Stimulated activated CD8-positive, alpha-beta memory T cell treated with anti-CD3 and anti-CD28 coated beads, Interleukin-2, amount 100 ng/mL, for 48 hours (primary cell): Measurements from ENCODE around the gene ZNF841.
"Not testable (repeated sequence)": the region's sequence is repeated elsewhere in the genome, so short reads cannot be mapped to it uniquely, and the experiment has no call there.

ENCODE experiments used
- DNase-seq, 2 donors: peaks; one replicate each; pipeline ENCODE4 v3.0.0-alpha.2; 2020; ENCODE audit warnings: low read depth in 2 of 2

ZNF841 gene

GRCh38 chr19:52095172-52096014, at the start of gene ZNF841:
Gene ZNF841, minus strand, starts transcription at chr19:52095765. Its CDS starts 10,964 bp downstream, at chr19:52084801.
- peak; percentile 71 to 86 for DNase-seq

- no peak for DNase-seq
Observed at GRCh38 chr19:52142001-52142595, 46.5 kb upstream of the ZNF841 start.

- DNase-seq = no peak
Observed at GRCh38 chr19:52141203-52141602, 45.6 kb upstream of the ZNF841 start.

DNA sequence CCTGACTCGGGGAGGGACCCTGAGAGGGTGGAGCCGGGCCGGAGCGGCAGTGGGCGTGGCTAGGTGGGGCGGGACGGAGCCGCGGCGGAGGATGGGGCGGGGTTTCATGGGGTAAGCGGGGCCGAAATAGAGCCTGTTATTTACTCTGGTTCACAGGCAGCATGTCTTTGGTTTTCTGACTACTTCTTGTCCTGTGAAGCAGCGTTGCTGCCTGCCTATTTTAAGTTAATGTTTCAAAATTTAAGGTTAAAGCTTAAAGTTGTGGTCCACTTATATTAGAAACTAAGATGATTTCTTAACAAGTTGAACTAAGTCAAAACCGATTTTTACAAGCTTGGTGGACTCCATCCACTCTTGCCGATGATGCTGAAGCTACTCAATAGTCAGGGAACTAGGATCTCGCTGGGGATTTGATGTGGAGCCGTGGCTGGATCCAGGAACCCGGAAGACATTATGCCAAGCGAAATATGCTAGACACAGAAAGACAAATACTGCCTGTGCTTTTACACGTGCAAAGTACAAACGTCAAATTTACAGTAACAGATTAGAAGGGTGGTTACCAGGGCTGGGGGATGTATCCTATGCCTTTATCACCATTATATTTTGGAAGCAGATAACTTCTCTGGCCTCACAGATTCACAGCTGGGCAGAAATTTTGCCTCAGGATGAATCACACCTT, 44.6 kb upstream of the ZNF841 start:
- DNase-seq = peak in 1 of 2 donors; percentile 96

DNA sequence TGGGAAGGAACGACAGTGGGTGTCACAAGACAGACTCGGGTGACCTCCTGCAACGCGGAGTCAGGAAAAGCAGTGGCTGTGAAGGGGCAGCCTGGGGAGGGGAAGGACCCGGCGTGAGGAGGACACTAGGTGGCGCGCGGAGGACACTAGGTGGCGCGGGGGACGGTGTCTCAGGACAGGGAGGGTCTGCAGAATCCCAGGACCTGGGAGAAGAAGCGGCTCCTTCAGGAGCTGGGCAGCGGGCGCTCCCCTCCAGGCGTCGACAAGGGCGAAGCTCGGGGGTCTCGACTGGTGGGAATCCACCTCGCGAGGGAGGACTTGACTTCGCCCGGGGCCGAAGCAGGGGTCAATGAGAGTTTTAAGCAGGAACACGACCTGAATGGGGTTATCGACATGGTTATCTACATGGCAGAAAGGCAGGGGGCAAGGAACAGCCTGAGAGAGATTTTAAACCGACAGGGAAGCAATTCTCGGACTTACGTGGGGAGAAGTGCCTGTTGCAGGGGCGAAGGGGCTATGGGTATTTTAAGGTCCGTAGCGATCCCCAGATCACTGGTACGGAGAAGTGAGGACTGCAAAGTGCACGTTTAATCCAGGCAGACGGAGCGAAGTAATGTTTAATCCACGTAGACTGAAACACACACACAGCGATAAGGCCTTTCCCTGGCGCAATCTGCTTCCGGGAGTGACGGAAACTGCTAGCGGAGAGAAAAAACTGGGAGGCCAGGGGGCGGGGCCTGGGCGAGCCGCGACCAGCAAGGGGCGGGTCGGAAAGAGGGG, 43.9 kb upstream of the ZNF841 start, which contains the start of gene ZNF616:
TSS of gene ZNF616 (minus strand) at position 687 of the 780 bp plus-strand sequence. CDS start 9,426 bp downstream, outside the sequence.
- DNase-seq = peak; percentile 73 to 94

DNA sequence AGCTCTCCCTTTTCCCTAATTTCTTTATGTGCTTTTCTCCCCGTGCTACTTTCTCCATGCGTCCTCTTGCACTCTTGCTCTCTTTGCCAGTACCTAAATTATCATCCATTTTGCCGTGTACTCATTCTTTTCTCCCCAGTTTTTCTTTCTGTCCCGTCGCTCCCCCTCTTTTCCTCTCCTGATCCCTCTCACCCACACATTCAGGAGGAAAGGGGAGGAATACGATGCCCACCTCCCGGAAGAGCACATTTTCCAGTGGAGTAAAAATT, 43.4 kb upstream of the ZNF841 start:
- no peak for DNase-seq

DNA sequence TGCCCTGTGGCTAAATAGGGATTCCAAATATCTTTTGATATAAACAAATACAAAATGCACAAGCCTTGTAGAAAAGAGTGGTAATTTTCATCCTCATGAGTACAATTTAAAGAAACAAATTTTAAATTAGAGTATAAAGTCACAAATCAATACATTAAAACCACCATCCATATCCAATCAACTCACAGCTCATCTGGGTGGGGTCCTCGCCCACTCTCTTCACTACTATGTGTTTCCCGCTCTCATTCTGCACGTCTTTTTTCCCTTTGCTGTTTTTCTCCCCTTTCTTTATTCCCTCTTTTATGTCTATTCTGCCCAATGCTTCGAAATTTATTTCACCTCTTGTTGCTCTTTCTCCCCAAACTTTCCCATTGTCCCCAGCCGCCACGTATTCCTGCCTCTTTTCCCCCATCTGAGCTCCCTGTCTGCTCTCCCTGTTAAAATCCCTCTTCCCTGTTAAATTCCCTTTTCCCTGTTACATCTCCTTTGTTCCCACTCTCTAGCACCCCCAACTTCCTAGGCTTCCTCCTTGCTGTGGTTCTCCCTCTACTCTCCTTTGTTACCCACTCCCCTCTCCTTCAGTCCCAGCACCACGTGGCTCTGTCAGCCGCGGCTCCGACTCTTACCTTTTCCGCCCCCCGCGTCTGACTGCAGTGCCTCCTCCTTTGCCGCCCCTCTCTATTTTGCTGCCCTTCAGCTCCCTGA, 42.9 kb upstream of the ZNF841 start:
- peak; percentile 4 to 13 for DNase-seq

- DNase-seq = no peak
Observed at GRCh38 chr19:52120286-52120685, 24.7 kb upstream of the ZNF841 start.

DNA sequence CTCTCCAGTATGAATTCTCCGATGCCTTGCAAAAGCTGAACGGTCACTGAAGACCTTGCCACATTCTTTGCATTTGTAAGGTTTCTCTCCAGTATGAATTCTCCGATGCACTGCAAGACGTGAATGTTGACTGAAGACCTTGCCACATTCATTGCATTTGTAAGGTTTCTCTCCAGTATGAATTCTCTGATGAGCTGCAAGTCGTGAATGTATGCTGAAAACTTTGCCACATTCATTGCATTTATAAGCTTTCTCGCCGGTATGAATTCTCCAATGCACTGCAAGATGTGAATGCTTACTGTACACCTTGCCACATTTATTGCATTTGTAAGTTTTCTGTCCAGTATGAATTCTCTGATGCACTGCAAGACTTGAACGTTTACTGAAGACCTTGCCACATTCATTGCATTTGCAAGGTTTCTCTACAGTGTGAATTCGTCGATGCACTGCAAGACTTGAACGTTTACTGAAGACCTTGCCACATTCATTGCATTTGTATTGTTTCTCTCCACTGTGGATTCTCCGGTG, 20.0 kb upstream of the ZNF841 start:
- DNase-seq = no peak

DNA sequence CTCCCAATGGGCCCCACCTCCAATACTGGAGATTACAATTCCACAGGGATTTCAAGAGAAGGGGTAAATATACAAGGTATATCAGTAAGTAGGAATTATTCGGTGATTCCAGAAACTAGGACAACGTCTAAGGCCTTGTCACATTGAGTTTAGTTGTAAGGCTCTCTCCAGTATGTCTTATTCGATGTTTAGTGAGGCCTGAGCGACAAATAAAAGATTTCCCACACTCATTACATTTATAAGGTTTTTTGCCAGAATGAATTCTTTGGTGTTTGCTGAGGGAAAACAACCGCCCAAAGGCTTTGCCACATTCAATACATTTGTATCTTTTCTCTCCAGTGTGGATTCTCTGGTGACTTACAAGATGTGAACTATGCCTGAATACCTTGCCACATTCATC, 19.1 kb upstream of the ZNF841 start:
- no peak for DNase-seq

DNA sequence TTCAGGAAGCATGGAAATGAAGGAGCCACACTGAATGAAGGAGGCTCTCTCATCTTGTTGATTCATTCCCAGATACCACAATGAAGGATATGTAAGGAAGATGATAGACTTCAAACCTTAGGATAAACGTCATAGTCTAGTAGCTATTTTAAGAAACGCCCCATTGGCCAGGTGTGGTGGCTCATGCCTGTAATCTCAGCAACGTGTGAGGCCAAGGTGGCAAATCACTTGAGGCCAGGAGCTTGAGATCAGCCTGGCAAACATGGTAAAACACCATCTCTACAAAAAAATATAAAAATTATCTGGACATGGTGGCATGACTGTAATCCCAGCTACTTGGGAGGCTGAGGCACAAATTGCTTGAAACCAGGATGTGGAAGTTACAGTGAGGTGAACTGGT, 17.1 kb upstream of the ZNF841 start:
- DNase-seq = no peak

DNA sequence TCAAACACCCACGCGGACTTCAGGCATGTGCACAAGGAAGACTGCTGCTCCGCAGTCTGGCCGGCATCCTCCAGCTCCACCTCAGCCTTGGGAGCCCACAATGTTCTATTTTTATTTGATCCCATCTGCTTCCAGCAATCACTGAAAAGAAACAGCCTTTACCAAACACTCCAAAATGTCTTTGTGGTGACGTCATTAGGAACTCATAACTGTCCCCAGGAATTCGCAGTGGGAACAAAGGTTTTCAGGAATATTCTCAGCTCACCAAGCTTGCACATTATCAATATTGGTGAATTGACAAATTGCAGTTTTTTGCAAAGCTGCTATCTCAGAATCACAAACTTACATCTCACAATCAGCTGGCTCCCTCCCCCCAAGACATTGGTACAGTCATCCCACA, 15.2 kb upstream of the ZNF841 start:
- no peak for DNase-seq

GRCh38 chr19:52102782-52103181, 7.2 kb upstream of the ZNF841 start:
- no peak for DNase-seq

DNA sequence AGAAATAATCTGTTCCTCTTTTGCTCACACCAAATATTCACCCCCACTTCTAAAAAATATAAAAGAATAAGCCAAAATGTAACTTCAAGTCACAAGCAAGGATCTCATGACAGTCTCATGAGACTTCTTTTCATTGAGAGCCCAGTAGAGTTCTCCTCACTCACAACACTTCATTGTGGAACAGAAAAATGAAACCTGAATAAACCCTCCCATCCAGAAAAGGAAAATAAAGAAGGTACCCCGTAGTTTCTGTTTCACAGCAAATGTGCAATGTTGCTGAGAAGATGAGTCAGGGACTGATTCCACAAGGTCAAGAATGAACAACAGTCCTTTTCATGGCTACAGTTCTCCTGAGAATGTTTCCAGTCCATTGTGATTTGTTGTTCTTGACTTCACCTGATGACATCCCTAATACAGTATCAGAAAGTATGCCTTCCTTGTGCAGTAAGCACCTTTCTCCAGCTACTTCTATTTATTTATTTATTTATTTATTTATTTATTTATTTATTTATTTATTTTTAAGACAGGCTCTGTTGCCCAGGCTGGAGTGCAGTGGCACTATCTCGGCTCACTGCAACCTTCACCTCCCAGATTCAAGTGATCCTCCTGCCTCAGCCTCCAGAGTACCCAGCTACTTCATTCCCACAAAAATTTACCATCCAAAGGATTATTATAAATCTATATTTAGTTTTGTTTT, 6.4 kb upstream of the ZNF841 start:
- no peak for DNase-seq

DNA sequence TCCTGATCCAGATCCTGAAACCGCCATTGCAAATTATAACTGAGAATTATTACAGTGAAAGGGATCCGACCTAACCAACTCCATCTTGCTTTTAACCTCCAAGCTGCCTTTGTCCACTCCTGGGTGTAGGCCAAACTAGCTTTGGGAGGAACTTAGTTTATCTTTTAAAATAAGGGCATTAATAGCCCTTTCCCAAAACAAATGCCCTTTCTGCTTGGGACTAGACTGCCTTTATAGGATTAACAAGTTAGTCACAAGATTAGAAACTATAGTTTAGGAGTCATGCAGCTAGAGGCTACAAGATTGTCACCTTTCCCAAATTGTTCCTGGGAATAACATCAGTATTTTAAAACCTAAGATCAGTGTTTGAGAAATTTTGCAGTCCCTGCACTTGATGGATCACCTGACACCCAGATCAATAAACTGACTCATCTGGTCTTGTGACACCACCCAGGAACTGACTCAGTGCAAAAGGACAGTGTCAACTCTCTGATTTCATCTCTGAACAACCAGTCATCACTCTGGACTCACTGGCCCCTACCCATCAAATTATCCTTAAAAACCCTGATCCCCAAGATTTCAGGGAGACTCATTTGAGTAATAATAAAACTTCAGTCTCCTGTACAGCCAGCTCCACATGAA, 4.1 kb upstream of the ZNF841 start:
- no peak for DNase-seq

DNA sequence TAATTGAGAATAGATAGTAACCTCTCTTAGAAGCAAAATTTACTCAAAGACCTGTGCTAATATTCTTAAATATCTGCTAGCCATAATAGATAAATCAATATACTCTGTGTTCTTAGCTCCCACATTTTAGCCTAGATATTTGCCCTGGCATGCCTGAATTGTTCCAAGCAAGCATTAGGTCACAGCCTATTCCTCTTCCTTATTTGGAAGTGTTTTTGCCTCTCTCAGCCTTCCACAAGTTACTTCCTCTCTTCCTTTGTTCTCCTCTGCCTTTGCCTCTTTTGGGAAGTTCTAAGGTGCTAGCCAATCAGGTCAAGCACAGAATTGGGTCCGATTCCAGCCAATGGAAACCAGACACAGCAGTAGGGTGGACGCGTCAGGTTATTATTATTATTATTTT, 851 bp upstream of the ZNF841 start:
- not testable (repeated sequence) for DNase-seq

GRCh38 chr19:52094526-52095130, 937 bp downstream of the ZNF841 start:
- no peak for DNase-seq

- no peak for DNase-seq
Observed at GRCh38 chr19:52086481-52086880, 9.1 kb downstream of the ZNF841 start.

DNA sequence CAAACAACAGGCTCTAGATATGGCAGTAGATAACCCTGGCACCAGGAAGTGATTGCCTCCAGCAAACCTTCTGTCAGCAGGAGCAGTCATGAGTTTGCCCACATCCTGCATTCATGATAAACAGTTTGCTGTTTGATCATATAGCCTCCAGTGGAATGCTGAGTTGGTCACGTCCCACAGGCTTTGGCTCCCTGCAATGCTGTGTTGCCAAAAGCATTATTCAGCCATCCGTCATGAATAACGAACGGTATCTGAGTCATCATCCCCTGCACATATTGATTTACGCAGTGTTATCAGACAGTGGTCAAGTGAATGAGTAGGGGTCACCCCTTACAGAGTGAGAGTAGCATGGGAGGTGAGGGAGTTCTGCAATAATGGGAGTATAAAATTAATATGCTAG, 25.1 kb downstream of the ZNF841 start:
- DNase-seq = no peak

DNA sequence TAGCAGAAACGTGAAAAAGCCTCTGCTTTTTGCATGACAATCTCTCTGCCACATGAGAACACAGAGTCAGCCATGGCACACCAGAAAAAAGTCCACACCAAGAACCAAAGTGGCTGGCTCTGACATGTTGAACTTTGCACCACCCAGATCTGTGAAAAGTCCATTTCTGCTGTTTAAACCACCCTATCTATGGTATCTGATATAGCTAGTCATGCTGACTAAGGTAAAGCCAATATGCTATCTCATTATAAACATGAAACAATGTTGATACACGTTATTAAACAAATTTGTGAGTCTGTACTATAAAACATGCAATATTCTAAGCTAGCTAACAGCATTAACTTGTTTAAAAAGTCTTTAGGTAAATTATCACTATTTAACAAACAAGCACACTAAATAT, 25.9 kb downstream of the ZNF841 start:
- DNase-seq = no peak
